ENCODE results near the gene UBTF.

GRCh38 chr17:44255915-44256314, 36.4 kb upstream of the UBTF start:
- TF ChIP-seq MAZ (IDR thresholded peaks at IDR 0.05; ENCODE audit: borderline replicate concordance, low read depth, low read length) = no peak
- no peak for TF ChIP-seq CTCF (conservative IDR thresholded peaks at IDR 0.05; ENCODE audit: low read depth, low read length)
- no peak for TF ChIP-seq POLR2A (IDR thresholded peaks at IDR 0.05; ENCODE audit: low read depth, low read length)
- no peak for TF ChIP-seq MXI1 (IDR thresholded peaks at IDR 0.05; ENCODE audit: borderline replicate concordance, low read depth, low read length)
- no peak for TF ChIP-seq RFX5 (IDR thresholded peaks at IDR 0.05; ENCODE audit: low read depth, low read length)
- no peak for TF ChIP-seq MAFK (IDR thresholded peaks at IDR 0.05; ENCODE audit: low read depth, low read length)
- TF ChIP-seq RAD21 (IDR thresholded peaks at IDR 0.05; ENCODE audit: low read length) = no peak
- TF ChIP-seq NFE2L2 (IDR thresholded peaks at IDR 0.05; ENCODE audit: low read depth, low read length) = no peak
- TF ChIP-seq FOS (IDR thresholded peaks at IDR 0.05; ENCODE audit: low read depth, low read length) = no peak
- TF ChIP-seq ELK1 (IDR thresholded peaks at IDR 0.05; ENCODE audit: borderline replicate concordance, low read depth, low read length) = no peak
- no peak for TF ChIP-seq USF2 (IDR thresholded peaks at IDR 0.05; ENCODE audit: low read depth, low read length)
- no peak for TF ChIP-seq SMC3 (IDR thresholded peaks at IDR 0.05; ENCODE audit: low read depth, low read length)
- no peak for TF ChIP-seq RCOR1 (IDR thresholded peaks at IDR 0.05; ENCODE audit: insufficient replicate concordance, low read length)
- no peak for TF ChIP-seq CEBPB (IDR thresholded peaks at IDR 0.05; ENCODE audit: low read depth, low read length)

All from IMR-90 (cell line).